ENCODE results near the gene ATP2C1.
"Not testable (repeated sequence)": the region's sequence is repeated elsewhere in the genome, so short reads cannot be mapped to it uniquely, and the experiment has no call there.

The ATP2C1 gene

GRCh38 chr3:130991126-130991525 lies 97.2 kb downstream of the ATP2C1 start:
- no peak for DNase-seq

DNA sequence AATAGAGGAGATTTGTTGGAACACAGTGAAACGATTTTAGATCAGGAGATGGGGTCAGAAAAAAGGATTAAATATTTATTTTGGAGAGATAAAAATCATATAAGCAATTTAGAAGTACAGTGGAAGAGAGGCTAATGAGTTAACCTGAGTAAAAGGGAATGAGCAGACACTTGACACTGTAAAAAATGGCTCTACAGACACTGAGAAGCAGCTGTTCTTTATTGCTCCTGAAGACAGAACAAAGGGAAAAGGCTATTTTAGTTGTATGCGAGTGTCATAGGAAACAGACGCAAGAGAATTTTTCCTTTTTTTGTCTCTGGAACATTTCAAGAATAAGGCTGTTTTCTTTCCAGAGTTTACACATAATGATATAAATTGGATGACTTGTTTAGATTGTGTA lies 98.5 kb downstream of the ATP2C1 start:
- DNase-seq = no peak

- DNase-seq = no peak
These were observed 103.4 kb downstream of the ATP2C1 start for GRCh38 chr3:130997289-130997688.

- DNase-seq = no peak
These were observed 107.2 kb downstream of the ATP2C1 start for GRCh38 chr3:131001071-131001470.

- DNase-seq = no peak
These were observed 110.7 kb downstream of the ATP2C1 start for GRCh38 chr3:131004603-131005002.

DNA sequence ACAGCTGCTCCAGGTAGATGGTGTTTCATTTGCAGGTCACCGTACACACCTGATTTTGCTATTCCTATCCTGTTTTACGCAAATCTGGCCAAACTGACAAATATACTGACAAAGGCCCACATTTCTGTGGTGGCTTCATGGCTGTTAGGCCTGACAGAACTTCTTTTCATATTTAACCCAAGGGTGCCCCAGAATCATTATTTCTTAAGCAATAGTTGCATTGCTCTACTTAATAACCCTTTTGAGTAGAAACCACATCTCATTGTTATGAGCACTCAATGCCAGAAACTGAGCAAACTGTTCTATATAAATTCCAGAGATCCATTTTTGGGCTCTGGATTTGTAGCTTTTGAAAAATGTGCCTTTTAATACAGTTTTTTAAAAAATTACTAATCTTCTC lies 113.4 kb downstream of the ATP2C1 start:
- DNase-seq = no peak

- DNase-seq = no peak
These were observed 113.9 kb downstream of the ATP2C1 start for GRCh38 chr3:131007782-131008181.

DNA sequence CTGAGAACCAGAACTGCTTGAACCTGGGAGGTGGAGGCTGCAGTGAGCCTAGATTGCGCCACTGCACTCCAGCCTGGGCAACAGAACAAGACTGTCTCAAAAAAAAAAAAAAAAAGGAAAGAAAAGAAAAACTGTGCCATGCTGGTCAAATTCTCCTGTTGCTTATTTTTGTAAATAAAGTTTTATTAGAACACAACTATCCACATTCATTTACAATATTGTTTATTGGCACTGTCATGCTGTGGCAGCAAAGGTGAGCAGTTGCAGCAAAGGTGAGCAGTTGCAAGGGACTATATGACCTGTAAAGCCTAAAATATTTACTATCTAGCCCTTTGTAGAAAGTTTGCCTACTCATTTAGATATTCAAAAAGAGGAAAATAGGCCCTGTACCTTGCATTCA lies 114.4 kb downstream of the ATP2C1 start:
- no peak for DNase-seq

- DNase-seq = no peak
These were observed 115.8 kb downstream of the ATP2C1 start for GRCh38 chr3:131009698-131010097.

GRCh38 chr3:131018970-131019369 lies 125.1 kb downstream of the ATP2C1 start:
- no peak for DNase-seq

DNA sequence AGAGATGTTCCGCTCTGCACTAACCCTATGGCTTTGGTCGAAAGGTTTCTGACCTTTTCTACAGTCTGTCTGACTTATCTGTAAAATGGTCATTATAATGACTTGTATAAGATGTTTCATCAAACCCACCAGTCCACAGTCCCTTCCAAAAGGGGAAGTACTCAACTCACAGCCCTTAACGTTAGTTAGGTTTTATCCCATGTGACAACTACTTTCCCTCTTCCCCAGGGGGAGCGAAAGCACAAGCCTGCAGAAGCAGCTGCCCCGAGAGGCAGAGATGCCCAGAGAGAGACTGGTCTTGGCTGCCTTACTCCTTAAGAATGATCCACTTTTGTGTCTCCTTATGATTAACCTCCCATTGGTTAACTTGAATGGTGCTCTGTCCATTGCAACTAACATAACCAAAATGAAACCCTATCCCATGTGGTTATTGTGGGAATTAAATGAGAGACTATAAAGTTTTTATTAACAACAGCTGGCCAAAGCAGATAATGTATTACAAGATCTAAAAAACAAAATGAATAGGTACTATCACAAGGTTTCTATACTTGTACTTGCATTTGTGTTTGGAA lies 126.3 kb downstream of the ATP2C1 start:
- peak; percentile 63 for DNase-seq

DNA sequence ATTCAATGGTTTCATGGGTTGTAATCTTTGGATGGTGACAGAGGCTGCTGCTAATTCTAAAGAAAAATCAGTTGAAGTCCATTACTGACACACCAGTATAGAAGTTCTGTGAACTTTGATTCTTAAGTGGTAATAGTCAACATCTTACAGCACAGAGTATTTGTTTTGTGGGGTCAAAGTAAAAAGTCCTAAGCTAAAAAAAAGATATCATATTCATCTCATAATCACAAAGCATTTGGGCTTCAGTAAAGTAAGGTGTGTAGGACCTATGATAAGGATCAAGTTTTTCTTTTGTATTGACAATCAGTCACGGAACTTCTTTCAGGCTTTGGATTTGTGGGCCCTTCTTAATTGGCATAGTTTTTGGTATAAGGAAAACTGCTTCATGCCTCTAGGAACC lies 131.7 kb downstream of the ATP2C1 start:
- DNase-seq = no peak

DNA sequence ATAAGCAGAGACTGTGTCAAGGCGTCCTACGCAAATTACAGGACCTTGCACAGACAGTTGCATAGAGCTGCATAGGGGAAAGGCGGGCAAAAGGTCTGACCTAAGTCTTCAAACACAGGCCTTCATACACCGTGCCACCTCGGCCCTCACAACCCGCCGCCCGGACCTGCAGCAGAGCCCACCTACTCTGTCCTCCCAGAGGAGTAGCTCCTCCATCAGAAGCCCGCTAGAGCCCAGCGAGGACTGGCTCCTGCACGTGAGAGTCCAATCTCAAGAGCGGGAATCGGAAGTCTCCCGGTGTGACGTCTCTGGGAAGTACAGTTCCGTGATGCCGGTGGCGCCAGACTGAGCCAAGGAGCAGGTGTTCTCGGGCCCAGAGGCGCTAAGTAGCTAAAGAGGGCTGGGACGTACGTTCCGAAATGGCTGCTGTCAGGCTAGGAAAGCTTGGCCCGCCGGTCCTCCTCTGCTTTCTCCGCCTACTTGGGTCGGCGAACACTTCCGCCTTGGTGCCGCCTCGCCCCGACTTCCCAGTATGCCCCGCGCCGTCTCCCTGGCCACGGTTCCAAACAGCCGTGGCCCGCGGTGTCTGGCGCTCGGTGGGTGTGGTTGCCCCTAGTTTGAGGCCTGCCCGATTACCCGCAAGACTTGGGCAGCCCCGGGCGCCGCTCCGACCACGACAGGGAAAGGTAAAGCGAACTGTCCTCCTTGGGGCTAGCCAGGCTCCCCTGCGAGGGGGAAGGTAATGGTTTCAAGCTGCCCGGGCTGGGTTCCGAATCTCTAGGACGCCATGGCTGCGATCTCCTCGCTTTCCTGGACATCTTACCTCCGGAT lies 132.7 kb downstream of the ATP2C1 start, which contains the start of the genes ASTE1 and NEK11:
TSS of gene ASTE1 (minus strand) at position 505 of the 831 bp plus-strand sequence. CDS start 1,519 bp downstream, outside the sequence.
TSS of gene NEK11 (plus strand) at position 557 of the 831 bp plus-strand sequence. CDS start 2,832 bp downstream, outside the sequence.
- peak; percentile 91 for DNase-seq

GRCh38 chr3:131028844-131029243 lies 135.0 kb downstream of the ATP2C1 start:
- DNase-seq = no peak

DNA sequence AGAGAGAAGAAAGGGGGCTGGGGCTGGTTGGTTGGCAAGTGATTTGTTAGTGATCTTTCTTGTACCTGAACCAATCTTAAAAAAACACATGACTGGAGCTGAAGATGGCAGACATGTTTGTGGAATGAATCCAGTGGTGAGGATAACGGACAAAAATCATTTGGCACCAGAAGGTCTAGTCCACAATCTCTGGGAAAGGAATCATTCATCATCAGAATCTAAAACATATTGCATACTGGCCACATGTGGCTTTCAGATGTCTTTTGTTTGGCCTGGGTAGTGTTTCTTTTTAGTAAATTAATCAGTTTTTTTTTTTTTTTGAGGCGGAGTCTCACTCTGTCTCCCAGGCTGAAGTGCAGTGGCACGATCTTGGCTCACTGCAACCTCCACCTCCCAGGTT lies 137.8 kb downstream of the ATP2C1 start:
- no peak for DNase-seq

DNA sequence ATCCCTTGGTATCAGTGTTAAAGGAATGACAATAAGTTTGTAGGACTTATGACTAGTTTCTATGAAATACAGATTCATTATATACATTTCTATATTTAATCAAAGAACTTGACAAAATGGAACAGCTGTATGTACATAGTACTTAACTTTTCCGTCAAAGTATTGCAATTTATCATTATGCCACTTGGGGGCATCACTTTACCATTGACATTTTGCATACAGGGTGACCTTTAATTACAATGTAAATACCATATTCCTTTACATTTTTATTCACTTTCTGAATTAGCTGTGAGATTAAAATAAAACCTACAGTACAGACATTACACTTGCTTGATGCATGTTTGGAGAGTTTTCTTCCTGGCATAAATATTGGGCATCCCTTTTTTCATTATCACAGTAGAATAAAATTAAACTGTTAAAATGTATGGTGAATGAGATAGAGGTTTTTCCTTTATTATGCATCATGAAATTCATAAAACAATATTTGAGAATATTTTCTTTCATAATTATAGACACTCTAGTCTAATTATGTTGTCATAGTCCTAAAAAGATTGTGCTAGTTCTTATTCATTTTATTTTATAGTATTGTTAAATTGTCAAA lies 139.7 kb downstream of the ATP2C1 start:
- DNase-seq = peak; percentile 71

DNA sequence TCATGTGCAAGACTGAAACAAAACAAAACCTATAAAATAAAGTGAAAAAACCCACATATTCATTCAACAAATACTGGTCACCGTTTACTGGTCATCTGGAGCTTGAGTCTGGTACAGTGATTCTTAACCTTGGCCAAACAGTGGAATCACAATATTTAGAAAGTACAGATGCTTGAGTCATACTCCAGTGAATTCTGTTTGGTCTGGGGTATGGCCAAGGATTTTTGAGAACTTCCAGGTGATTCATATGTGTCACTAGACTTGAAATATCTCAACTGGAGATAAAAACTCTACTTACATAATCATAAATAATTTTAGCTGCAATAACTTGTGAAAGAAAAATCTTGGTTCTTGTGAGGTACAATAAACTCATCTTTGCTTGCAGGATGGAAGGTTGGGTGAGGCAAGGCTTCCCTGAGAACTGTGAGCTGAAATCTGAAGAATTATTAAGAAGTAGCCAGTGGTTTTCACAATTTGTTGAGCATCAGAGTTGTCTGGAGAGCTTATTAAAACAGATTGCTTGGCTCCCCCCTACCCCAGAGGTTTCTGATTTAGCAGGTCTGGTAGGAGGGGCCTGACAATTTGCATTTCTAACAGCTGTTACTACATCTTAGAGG lies 142.4 kb downstream of the ATP2C1 start:
- DNase-seq = no peak

- no peak for DNase-seq
These were observed 143.1 kb downstream of the ATP2C1 start for GRCh38 chr3:131036986-131037385.

- DNase-seq = no peak
These were observed 144.4 kb downstream of the ATP2C1 start for GRCh38 chr3:131038326-131038725.

DNA sequence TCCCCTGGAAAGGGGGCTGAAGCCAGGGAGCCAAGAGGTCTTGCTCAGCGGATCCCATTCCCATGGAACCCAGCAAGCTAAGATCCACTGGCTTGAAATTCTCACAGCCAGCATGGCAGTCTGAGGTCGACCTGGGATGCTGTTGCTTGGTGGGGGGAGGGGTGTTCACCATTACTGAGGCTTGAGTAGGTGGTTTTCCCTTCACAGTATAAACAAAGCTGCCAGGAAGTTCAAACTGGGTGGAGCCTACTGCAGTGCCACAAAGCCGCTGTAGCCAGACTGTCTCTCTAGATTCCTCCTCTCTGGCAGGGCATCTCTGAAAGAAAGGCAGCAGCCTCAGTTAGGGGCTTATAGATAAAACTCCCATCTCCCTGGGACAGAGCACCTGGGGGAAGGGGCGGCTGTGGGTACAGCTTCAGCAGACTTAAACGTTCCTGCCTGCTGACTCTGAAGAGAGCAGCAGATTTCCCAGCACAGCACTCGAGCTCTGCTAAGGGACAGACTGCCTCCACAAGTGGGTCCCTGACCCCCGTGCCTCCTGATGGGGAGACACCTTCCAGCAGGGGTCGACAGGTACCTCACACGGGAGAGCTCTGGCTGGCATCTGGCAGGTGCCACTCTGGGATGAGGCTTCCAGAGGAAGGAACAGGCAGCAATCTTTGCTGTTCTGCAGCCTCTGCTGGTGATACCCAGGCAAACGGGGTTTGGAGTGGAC lies 148.5 kb downstream of the ATP2C1 start:
- not testable (repeated sequence) for DNase-seq

DNA sequence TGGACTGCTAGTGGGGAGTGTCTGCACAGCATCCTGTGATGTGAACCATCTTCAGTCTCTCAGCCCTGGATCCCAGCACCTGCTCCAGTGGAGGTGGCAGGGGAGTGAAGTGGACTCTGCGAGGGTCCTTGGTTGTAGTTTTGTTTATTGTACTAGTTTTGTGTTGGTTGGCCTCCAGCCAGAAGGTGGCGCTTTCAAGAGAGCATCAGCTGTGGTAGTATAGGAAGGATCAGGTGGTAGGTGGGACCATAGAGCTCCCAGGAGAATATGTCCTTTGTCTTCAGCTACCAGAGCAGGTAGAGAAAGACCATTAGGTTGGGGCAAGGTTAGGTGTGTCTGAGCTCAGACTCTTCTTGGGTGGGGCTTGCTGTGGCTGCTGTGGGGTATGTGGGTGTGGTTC lies 153.7 kb downstream of the ATP2C1 start:
- DNase-seq = peak; percentile 28

DNA sequence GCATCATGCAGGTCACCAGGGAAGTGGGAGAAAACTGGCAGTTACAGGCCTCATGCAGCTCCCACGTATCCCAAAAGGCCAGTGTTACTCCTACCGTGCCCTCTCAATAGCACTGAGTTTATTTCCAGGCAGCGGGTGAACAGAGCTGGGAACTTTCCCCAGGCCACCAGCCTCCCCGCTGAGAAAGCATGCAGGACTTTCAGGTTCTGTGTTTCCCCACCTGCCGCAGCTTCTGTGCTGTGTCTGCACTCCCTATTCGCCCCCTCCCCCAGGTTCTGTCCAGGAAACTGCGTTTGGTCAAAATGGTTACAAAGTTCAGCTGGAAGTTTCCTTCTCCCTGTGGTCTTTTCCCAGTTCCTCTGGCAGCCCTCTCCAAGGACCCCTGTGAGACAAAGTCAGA lies 154.1 kb downstream of the ATP2C1 start:
- no peak for DNase-seq

DNA sequence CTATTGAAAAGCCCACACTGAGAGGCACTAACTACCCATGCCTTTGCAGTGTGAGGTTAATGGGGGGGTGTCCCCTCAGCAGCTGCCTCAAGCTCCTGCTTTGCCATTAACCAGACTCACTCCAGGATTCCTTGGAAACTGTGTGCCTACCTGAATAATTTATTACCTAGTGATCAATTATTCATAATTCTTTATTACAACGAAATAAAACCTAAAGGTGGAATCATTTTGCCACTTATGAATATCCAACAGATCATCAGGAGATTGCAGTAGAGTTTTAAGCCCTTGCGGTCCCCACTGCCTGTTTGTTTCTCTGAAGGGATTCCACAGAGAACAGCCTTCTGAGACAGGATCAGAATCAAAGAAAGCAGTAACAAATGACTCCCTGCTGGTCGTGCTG lies 156.1 kb downstream of the ATP2C1 start:
- no peak for DNase-seq

Measured in hematopoietic multipotent progenitor cell treated with erythropoietin and hydrocortisone succinate and interleukin-3 and kit ligand, for 8 days (in vitro differentiated cells).